ENCODE results near the gene PRR15L. TPM values are rescaled to one million over a fixed set of nuclear protein-coding genes. Genes with fewer than 3 reads are reported as not detected.

PRR15L gene
- total RNA-seq, 4 donors from 2014 or later = 0.29 to 2.0 TPM; not detected in 2

DNA sequence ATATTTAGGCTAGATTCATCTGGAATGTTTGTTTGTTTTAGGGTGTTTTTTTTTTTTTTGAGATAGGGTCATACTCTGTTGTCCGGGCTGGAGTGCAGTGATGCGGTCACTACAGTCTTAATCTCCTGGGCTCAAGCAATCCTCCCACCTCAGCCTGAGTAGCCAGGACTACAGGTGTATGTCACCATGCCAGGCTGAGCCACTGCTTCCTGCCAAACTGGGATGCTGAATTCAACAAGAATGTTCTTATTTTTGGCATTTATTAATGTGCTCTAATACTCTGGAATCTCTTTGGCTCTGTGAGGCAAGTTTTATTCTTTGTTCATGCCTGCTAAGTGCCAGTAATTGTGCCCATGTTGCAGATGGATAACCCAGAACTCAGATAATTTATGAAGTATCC lies 40.1 kb downstream of the PRR15L start:
- intact Hi-C loops (cut with DNase I; ENCODE audit: low total_unique reads) = no loop called here
- H3K27me3 ChIP-seq = no peaks in the 10 kb centered on the region
- no peak overlapping the region for H3K27ac ChIP-seq
- H3K36me3 ChIP-seq = no peaks in the 10 kb centered on the region
- H3K4me1 ChIP-seq = no peaks in the 10 kb centered on the region
- no peak overlapping the region for H3K4me3 ChIP-seq
- TF ChIP-seq CTCF (IDR thresholded peaks at IDR 0.05) (no peak), POLR2A (IDR thresholded peaks at IDR 0.05) (no peak)
- no peaks in the 10 kb centered on the region for H3K9me3 ChIP-seq
- DNase-seq = no peak

- no peak for TF ChIP-seq CTCF (IDR thresholded peaks at IDR 0.05)
- no peak for TF ChIP-seq POLR2A (IDR thresholded peaks at IDR 0.05)
- Histone ChIP-seq H3K27ac (no peak overlapping the region), H3K36me3 (no peaks in the 10 kb centered on the region), H3K4me1 (no peaks in the 10 kb centered on the region), H3K9me3 (no peaks in the 10 kb centered on the region), H3K27me3 (no peaks in the 10 kb centered on the region), H3K4me3 (no peak overlapping the region)
- intact Hi-C loops (cut with DNase I; ENCODE audit: low total_unique reads) = no loop called here
- DNase-seq = no peak
Observed at GRCh38 chr17:47916489-47917208, 41.0 kb downstream of the PRR15L start.

GRCh38 chr17:47915776-47916398 lies 41.8 kb downstream of the PRR15L start:
- no peak for TF ChIP-seq CTCF (IDR thresholded peaks at IDR 0.05)
- no peak for TF ChIP-seq POLR2A (IDR thresholded peaks at IDR 0.05)
- Histone ChIP-seq H3K4me1 (no peaks in the 10 kb centered on the region), H3K27ac (peak overlapping the region; percentile 36 to 53), H3K36me3 (no peaks in the 10 kb centered on the region), H3K27me3 (no peaks in the 10 kb centered on the region), H3K4me3 (no peak overlapping the region), H3K9me3 (no peaks in the 10 kb centered on the region)
- intact Hi-C loops (cut with DNase I; ENCODE audit: low total_unique reads) = no loop called here
- peak; percentile 41 to 49 for DNase-seq

- TF ChIP-seq CTCF (IDR thresholded peaks at IDR 0.05) (no peak), POLR2A (IDR thresholded peaks at IDR 0.05) (no peak)
- Histone ChIP-seq H3K4me3 (no peak overlapping the region), H3K9me3 (no peaks in the 10 kb centered on the region), H3K27me3 (no peaks in the 10 kb centered on the region), H3K36me3 (no peaks in the 10 kb centered on the region), H3K4me1 (no peaks in the 10 kb centered on the region), H3K27ac (no peak overlapping the region)
- intact Hi-C loops (cut with DNase I; ENCODE audit: low total_unique reads) = no loop called here
- no peak for DNase-seq
Observed at GRCh38 chr17:47914306-47914948, 43.3 kb downstream of the PRR15L start.

GRCh38 chr17:47913050-47913449 lies 44.6 kb downstream of the PRR15L start:
- H3K36me3 ChIP-seq = no peaks in the 10 kb centered on the region
- DNase-seq = no peak
- no peak overlapping the region for H3K4me3 ChIP-seq
- no peaks in the 10 kb centered on the region for H3K9me3 ChIP-seq
- no peaks in the 10 kb centered on the region for H3K27me3 ChIP-seq
- intact Hi-C loops (cut with DNase I; ENCODE audit: low total_unique reads) = no loop called here
- no peak for TF ChIP-seq CTCF (IDR thresholded peaks at IDR 0.05)
- TF ChIP-seq POLR2A (IDR thresholded peaks at IDR 0.05) = no peak
- no peak overlapping the region for H3K27ac ChIP-seq
- no peaks in the 10 kb centered on the region for H3K4me1 ChIP-seq
